Suppressor macrophage treated with lipopolysaccharide for 4 hours (primary cell): Measurements from ENCODE around the gene RNF31.

ENCODE experiments used
- DNase-seq: peaks from one replicate; pipeline ENCODE4 v3.0.0-alpha.2; 2020

Gene RNF31

DNA sequence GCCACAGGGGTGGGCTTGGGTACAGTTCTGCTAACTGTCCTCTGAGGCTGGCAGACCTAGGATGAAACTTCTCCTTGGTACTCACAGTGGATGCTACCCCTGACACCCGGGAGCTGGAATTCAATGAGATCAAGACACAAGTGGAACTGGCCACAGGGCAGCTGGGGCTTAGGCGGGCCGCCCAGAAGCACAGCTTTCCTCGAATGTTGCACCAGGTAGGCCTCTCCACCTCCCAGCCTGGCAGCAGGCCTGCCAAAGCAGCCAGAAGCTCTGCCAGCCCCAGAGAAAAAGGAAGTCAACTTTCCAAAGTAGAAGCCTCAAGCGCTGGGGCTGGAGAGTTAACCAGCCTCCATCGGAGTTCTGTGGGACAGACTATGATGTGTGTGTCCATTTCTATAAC lies 30.1 kb upstream of the RNF31 start:
- no peak for DNase-seq

DNA sequence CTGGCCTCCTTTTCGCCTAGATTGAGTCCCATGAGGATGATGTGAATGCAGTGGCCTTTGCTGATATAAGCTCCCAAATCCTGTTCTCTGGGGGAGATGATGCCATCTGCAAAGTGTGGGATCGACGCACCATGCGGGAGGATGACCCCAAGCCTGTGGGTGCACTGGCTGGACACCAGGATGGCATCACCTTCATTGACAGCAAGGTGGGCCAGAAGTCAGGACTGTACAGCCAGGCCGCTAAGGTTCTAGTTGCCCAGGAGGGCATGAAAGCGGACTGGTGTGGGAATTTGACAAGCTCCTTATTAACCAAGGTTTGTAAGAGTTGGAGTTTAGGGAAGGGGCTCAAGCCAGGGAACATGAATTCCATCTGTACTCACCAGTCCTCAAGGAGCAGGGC lies 27.6 kb upstream of the RNF31 start:
- DNase-seq: no peak

DNA sequence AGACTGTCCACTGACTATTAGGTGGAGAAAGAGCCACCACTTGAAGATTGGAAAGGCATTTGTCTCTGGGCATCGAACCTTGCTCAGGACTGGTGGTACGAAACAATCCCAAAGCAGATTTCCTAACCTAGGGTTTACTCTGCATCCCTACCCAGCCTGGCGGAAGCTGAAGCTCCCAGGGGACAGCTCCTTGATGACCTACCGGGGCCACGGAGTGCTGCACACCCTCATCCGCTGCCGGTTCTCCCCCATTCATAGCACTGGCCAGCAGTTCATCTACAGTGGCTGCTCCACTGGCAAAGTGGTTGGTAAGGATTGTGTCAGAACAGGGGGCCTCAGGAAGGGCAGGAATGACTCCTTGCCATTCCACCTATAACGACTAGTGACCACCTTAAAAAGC lies 26.1 kb upstream of the RNF31 start:
- DNase-seq: no peak

DNA sequence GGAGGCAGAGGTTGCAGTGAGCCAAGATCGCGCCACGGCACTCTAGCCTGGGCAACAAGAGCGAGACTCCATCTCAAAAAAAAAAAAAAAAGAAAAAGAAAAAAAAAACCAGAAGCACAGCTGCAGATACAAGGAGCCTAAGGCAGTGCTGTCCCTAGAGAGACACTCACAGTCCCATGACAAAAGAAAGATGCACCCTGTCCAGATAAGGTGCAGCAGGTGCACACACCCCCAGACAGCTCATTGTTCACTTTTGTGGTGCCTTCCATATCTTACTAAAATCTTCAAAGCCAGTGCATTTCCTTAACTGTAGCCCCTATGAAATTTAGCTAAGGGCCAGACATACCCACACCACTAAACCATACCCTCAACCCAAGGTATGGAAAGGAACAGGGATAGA lies 24.9 kb upstream of the RNF31 start:
- no peak for DNase-seq

DNA sequence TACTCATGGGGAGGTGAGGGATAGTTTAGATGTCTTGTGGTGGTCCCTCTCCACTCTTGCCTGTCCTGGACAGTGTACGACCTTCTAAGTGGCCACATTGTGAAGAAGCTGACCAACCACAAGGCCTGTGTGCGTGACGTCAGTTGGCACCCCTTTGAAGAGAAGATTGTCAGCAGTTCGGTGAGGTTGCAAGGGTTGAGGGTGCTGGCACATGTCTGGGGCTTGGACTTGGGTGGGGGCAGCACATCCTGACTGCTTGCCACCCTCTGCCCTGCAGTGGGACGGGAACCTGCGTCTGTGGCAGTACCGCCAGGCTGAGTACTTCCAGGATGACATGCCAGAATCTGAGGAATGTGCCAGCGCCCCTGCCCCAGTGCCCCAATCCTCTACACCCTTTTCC lies 24.4 kb upstream of the RNF31 start:
- no peak for DNase-seq

DNA sequence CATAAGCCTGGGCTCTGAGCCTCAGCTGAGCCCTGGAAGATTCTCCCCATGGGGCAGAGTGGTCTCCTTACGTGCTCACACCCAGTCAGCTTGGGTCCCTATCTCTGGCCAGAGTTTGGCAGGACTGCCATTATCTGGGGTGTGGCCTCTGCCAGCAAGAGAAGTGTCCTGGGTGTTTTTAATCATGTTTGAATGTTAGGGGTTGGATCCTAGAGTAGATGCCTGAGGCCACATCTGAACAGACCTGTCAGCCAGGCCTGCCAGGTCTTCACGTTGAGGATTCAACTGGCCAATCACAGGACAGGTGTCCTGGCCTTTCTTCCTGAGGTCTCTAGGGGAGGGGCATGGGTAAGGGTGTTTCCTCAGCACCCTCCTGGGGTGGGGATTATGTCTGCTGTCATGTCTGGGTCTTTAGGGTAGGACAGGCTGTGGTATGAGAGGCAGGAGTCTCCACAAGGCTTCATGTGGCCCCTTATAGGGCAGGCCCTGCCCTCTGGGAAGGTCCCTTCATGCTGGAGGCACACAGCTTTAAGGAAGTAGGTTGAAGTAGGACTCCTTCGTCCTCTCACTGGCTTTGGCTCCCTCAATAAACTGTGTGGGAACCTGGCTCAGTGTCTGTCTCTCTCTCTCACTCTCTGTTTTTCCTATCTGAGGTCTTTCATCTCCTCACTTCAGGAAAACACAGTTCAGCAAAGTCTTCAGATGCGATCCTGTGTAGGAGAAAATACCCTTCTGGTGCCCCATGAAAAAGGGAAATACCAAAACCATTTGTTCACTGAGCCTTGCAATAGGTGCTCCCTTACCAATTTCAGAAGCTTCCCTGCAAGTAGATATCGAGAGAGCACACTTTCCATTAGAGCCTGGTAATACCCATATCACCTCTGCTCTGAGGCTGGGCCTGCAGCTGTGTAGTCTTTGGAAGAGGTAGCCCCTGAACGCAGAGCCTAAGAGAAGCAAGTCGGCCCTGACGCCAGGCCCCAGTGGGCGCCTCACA lies 23.6 kb upstream of the RNF31 start:
- no peak for DNase-seq

DNA sequence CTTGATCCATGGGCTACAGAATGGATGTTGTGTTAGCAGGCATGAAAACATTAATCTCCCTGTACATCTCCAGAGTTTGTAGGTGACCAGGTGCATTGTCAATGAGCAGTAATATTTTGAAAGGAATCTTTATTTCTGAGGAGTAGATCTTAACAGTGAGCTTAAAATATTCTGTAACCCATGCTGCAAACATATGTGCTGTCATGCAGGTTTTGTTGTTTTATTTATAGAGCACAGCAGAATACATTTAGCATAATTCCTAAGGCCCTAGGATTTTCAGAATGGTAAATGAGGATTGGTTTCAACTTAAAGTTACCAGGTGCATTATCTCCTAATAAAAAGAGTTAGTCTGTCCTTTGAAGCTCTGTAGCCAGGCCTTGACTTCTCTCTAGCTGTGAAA lies 20.4 kb upstream of the RNF31 start:
- DNase-seq: no peak

DNA sequence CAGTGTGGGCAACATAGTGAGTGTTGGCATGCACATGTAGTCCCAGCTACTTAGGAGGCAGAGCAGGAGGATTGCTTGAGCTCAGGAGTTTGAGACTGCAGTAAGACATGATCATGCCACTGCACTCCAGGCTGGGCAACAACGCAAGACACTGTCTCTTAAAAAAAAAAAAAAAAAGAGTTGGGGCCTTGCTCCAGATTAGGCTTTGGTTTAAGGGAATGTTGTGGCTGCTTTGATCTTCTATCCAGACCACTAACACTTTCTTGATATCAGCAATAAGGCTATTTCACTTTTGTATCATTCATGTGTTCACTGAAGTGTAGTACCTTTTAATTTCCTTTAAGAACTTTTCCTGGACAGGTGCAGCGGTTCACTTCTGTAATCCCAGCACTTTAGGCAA lies 19.6 kb upstream of the RNF31 start:
- no peak for DNase-seq

DNA sequence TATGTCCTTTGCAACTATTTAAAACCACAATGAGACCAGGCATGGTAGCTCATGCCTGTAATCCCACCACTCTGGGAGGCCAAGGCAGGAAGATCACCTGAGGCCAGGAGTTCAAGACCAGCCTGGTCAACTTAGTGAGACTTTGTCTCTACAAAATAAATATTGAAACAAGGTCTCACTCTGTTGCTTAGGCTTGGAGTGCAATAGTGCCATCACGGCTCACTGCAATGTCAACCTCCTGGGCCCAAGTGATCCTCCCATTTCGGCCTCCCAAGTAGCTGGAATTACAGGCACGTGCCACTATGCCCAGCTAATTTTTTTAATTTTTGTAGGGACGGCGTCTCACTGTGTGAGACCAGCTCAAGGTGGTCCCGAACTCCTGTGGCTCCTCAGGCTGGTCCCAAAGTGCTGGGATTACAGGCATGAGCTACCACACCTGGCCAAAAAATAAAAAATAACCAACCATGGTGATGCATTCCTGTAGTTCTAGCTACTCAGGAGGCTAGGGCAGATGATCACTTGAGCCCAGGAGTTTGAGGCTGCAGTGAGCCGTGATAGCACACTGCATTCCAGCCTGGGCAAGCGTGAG lies 17.8 kb upstream of the RNF31 start:
- no peak for DNase-seq

DNA sequence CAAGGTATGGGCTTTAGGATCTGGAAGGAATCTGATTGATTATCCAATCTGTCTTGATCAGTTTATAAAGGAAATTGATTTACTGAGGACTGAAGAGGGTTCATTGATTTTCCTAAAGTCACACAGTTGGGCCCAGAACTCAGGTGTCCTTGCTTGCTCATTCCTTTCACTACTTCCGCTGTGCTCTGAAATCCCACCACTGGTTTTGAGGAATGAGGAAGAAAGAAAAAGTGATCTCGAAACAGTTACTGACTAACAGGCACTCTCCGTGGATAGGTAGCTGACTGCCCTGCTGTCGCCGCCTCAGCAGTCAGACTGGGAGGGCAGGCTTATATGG lies 16.9 kb upstream of the RNF31 start, which contains the start of gene FITM1:
FITM1 (plus strand) TSS at position 280 of the 337 bp plus-strand sequence. CDS start 905 bp downstream, outside the sequence.
- no peak for DNase-seq

DNA sequence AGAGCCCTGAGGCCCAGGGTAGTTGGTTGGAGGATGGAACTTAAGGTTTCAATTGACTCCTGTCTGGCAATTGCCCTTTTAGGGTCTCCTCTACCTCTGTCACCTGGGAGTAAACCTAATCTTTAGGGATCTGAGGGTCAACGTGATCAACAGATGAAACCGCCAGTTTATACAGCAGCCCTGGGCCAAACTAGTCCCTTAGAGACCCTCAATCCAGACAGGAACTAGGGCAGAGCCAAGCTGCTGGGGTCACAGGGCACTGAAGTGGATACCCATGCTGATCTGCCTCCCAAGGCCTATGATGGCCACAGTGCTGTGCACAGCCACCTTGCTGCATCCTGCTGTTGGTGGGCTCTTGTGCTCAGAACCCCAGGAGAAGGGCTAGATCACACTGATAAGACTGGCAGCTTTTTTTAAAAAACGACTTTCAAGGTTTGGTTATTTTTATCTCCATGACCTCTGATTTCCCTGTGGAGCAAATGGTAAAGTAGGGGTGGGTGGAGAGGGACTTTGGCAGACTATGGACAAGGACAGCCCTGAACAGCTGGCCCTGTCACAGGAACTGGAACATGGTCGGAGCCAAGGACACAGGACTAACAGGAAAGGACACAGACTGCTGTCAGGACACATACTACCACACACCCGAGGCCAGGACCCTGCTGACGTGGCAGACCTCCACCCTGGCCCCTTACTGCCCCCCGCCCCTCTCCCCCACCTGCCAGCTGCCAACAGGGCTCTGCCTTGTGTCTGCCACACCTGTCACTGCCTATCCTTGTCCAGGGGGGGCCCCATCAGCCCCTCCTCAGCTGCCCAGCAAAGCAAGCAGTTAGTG lies 16.4 kb upstream of the RNF31 start:
- DNase-seq: no peak

DNA sequence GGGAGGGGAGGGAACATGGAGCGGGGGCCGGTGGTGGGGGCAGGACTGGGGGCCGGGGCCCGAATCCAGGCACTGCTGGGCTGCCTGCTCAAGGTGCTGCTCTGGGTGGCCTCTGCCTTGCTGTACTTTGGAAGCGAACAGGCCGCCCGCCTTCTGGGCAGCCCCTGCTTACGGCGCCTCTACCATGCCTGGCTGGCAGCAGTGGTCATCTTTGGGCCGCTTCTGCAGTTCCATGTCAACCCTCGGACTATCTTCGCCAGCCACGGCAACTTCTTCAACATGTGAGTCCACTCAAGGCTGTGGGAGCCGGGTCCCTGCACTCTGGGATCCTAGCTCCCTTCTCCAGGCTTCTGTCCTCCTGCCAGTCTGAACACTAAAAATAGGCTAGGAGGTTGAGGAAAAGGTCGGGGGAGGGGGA lies 15.7 kb upstream of the RNF31 start:
- DNase-seq: no peak

DNA sequence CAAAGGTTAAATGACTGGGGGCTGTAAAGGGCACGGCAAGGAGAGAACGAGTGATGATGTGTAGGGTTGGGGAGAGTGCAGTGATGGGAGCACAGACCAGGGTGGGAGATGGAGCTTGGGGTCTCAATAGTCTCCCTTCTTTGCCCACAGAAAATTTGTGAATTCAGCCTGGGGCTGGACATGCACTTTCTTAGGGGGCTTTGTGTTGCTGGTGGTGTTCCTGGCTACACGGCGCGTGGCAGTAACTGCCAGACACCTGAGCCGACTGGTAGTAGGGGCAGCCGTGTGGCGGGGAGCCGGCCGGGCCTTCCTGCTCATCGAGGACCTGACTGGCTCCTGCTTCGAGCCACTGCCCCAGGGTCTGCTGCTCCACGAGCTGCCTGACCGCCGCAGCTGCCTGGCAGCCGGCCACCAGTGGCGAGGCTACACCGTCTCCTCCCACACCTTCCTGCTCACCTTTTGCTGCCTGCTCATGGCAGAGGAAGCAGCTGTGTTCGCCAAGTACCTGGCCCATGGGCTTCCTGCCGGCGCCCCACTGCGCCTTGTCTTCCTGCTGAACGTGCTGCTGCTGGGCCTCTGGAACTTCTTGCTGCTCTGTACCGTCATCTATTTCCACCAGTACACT lies 15.1 kb upstream of the RNF31 start:
- DNase-seq: no peak

DNA sequence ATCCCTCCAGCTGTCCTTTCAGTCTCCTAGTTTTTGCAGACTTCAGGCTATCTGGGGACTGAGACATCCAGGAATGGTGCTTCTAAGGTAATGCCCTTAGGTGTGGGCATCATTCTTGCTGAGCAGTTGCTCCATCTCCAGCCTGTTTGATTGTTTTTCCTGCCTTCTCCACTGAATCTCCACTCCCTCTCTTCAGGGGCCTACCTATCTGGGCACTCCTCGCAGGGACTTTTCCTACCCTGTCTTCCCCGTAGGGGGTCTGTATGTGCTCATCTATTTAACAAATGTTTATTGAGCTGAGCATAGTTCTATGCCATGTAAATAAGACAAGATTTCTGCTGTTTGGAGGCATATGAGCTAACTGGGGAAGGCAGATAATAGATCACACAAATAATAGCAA lies 14.3 kb upstream of the RNF31 start:
- DNase-seq: no peak

DNA sequence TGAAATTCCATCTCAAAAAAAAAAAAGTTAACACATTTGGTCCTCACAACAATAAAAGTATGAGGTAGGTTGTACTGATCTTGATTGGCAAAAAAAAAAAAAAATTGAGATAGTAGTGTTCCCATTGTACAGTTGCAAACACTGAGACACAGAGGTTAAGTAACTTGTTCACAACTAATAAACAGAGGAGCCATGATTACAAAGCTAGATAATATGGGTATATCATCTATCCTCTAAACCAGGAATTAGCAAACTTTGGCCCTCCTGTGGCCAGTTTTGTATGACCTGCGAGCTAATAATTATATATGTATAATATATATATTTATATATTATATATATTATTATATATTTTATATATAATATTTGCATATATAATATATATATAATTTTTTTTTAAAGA lies 13.6 kb upstream of the RNF31 start:
- no peak for DNase-seq

DNA sequence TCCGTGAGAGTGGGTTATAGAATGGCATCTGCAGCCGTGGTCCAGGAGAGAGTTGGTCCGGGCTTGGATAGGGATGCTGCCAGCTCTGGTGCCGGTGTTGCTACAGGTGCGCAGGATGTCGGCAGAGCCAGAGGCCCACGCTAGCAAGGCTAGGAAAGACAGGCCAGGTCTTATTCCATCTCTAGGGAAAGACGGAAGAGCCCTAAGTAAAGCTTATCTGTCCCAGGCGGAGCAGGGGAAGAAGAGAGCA lies 11.8 kb upstream of the RNF31 start:
- DNase-seq: no peak

DNA sequence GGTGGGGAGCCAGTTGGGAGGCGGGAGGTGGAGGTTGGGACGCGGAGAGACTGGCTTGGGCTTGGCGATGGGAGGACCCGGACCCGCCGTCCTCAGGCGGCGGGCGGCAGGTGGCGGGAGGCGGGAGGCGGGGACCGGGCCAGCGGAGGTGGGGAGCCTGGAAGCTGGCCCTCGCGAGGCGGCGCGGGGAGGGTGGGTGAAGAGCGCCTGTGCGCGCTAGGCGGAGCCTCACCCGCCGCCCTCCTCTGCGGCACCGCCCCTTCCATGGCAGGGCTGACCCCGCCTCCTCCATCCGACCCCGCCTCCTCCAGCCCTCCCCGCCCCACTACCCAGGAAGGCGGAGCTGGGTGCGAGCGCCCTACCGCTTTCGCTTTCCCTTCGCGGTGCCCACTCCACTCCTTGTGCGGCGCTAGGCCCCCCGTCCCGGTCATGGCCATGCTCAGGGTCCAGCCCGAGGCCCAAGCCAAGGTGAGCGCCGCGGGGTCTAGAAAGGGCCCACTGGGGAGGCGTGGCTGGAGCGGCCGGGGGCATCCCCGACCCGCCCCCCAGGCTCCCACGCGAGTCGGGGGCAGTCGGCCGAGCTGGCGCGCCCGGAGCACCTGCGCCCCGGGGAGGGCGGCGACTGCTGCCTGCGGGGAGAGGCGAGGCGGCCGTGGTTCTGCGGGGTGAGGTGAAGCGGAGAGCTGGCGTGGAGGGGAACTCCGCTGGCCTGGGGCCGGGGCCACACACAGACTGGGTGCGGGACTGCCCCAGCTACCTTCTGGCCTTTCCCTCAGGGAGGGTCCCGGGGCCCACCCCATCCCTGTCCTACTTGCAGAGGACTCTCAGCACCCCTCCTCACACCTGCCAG lies 11.2 kb upstream of the RNF31 start, which contains the start of gene PSME1:
PSME1 (plus strand) TSS at position 361 of the 850 bp plus-strand sequence; CDS start at position 430, 69 bp downstream.
- peak; percentile 96 for DNase-seq

DNA sequence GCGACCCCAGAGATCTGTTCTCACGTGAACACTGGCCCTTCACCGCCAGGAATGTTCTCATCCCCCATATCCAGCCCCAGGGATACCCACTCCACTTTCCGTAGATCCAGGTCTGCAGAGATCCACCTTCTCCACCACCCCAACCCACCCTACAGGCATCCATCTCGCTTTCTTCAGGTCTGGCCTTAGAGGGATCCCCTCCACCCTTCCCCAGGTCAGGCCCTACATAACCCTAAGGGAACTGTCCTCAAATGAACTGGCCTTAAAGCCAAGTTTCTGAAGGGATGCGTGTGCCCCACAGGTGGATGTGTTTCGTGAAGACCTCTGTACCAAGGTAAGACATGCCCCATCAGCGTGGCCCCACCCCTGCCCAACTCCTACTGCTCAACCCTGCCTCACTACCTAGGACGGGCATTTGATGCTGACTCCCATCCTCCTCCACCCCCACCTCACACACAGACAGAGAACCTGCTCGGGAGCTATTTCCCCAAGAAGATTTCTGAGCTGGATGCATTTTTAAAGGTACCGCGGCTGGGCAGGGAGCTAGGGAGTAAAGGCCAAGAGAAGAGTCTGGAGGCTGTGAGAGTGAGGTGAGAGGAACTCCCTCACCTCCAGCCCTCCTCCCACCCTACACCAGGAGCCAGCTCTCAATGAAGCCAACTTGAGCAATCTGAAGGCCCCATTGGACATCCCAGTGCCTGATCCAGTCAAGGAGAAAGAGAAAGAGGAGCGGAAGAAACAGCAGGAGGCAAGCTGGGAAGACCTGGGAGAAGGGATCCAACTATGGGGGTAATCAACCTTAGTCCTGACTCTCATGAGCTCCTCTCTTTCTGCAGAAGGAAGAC lies 10.4 kb upstream of the RNF31 start:
- no peak for DNase-seq

DNA sequence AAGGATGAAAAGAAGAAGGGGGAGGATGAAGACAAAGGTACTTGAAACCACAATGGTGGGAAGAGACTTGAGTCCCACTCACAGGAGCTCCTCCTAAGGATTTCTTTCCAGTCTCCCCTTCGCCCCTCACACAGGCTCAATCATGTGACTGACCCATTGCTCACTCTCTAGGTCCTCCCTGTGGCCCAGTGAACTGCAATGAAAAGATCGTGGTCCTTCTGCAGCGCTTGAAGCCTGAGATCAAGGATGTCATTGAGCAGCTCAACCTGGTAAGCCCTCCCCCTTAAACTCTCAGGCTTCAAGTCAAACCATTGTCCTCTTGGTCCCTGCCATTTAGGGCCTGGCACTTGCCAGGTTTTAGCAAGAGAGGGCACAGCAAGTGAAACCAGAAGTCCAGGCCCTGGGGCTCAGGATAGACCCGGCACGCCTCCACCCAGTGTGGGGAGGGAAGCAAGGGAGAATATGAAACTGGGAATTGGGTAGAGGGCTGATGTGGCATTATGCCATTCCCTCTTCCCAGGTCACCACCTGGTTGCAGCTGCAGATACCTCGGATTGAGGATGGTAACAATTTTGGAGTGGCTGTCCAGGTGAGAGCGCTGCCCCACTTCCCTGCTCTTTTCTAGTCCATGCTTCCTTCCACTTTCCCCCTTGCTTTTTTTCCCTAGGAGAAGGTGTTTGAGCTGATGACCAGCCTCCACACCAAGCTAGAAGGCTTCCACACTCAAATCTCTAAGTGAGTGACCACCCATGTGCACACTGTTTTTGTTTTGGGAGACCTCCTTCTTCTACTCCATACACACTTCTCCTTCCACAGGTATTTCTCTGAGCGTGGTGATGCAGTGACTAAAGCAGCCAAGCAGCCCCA lies 9.5 kb upstream of the RNF31 start:
- no peak for DNase-seq
